ENCODE measurements around the gene ARL8B.

GRCh38 chr3:5144316-5144994 lies 22.4 kb downstream of the ARL8B start:
- TF ChIP-seq, protein P1, sequence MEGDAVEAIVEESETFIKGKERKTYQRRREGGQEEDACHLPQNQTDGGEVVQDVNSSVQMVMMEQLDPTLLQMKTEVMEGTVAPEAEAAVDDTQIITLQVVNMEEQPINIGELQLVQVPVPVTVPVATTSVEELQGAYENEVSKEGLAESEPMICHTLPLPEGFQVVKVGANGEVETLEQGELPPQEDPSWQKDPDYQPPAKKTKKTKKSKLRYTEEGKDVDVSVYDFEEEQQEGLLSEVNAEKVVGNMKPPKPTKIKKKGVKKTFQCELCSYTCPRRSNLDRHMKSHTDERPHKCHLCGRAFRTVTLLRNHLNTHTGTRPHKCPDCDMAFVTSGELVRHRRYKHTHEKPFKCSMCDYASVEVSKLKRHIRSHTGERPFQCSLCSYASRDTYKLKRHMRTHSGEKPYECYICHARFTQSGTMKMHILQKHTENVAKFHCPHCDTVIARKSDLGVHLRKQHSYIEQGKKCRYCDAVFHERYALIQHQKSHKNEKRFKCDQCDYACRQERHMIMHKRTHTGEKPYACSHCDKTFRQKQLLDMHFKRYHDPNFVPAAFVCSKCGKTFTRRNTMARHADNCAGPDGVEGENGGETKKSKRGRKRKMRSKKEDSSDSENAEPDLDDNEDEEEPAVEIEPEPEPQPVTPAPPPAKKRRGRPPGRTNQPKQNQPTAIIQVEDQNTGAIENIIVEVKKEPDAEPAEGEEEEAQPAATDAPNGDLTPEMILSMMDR (conservative IDR thresholded peaks at IDR 0.05 in 1 of 2, IDR thresholded peaks at IDR 0.05 in 1 of 2; ENCODE audit: low read depth in 1 of 2, low read length in 2 of 2) = no peak
- no peak for TF ChIP-seq EZH2 (IDR thresholded peaks at IDR 0.05; ENCODE audit: low read length, missing control alignments)

All from fibroblast of lung (primary cell).